HCT116 (cell line): ENCODE data around the gene SH2D7. TPM values are rescaled to one million over a fixed set of nuclear protein-coding genes. Genes with fewer than 3 reads are reported as not detected.

Experiments
- ATAC-seq: fragments of 200-7000 bp; cut with Tn5 transposase; 2 replicates; pipeline ENCODE4 v1.9.1; 2020; ENCODE audit warnings: mild to moderate bottlenecking, moderate library complexity
- BruUV-seq: library from RNA; stranded (reverse); fragments of 400-500 nt; replicated peaks from 2 replicates; lab custom pipeline; 2021; lab: Mats Ljungman, UMichigan
- CTCF ChIA-PET: fragments of 300-600 bp; sonication (Branson Sonifier 250); formaldehyde crosslinking; loops from one replicate; lab custom pipeline; 2021; ENCODE audit warnings: antibody characterized with exemption; lab: Charles Lee
- POLR2A ChIA-PET: fragments of 300-600, 350-600 bp; sonication (Branson Sonifier 250); formaldehyde crosslinking; loops from one replicate; lab custom pipeline; 2021; ENCODE audit warnings: antibody characterized with exemption; lab: Charles Lee
- RAD21 ChIA-PET, 2 experiments: fragments of 300-600 bp; sonication (Branson Sonifier 250); formaldehyde crosslinking; loops; one replicate each; lab custom pipeline; 2023; ENCODE audit warnings: low total read pairs in 2 of 2; ENCODE audit not compliant: uncharacterized antibody in 2 of 2, unreplicated experiment in 2 of 2, low non-redundant PET in 1 of 2; lab: Charles Lee
- DNase-seq: peaks from one replicate; pipeline ENCODE4 v3.0.0-alpha.2; 2010; ENCODE audit warnings: low read depth, low spot score
- H2AFZ ChIP-seq: fragments of 200-600 bp; shearing (Covaris generic), sonication (generic); 2 replicates; pipeline ENCODE4 v1.6.1; 2017; ENCODE audit warnings: low read depth, mixed run types, mixed read lengths, antibody characterized with exemption, low read length; ENCODE audit not compliant: poor library complexity, severe bottlenecking
- H3K27ac ChIP-seq: 2 replicates; pipeline ENCODE4 v1.5.1; 2012; ENCODE audit warnings: low read depth, low read length
- H3K27me3 ChIP-seq: fragments of 200-600 bp; sonication (generic); 2 replicates; pipeline ENCODE4 v1.6.1; 2016; ENCODE audit warnings: mixed run types, low read length, mixed read lengths; ENCODE audit not compliant: insufficient read depth
- H3K36me3 ChIP-seq, 2 experiments: fragments of 200-500 bp in 1 of 2; fragments of 200-600 bp in 1 of 2; sonication (Bioruptor generic) in 1 of 2; sonication (generic) in 1 of 2; 2 replicates each; pipeline versions ENCODE4 v1.5.1 to v1.6.1; 2014 to 2016; ENCODE audit warnings: low read length in 2 of 2, inconsistent platforms in 1 of 2, mixed read lengths in 1 of 2, mixed run types in 1 of 2; ENCODE audit not compliant: insufficient read depth in 2 of 2, control insufficient read depth in 1 of 2
- H3K4me1 ChIP-seq, 2 experiments: fragments of 200-600 bp in 1 of 2; sonication (generic) in 1 of 2; 2 replicates each; pipeline versions ENCODE4 v1.5.1 to v1.6.1; 2012 to 2017; ENCODE audit warnings: low read length in 2 of 2, inconsistent platforms in 1 of 2, mild to moderate bottlenecking in 1 of 2, mixed read lengths in 1 of 2, mixed run types in 1 of 2, moderate library complexity in 1 of 2; ENCODE audit not compliant: insufficient read depth in 2 of 2, control insufficient read depth in 1 of 2
- H3K4me2 ChIP-seq: fragments of 200-600 bp; sonication (generic); 2 replicates; pipeline ENCODE4 v1.6.1; 2017; ENCODE audit warnings: mixed run types, low read length, mixed read lengths
- H3K4me3 ChIP-seq, 2 experiments: fragments of 200-600 bp in 1 of 2; sonication (generic) in 1 of 2; replicated peaks in 1 of 2; 2 replicates each; pipeline ENCODE4 v1.5.1; 2011 to 2016; ENCODE audit warnings: low read length in 2 of 2, control low read depth in 1 of 2, low read depth in 1 of 2, mild to moderate bottlenecking in 1 of 2, mixed read lengths in 1 of 2, mixed run types in 1 of 2
- H3K79me2 ChIP-seq: fragments of 200-600 bp; sonication (generic); 2 replicates; pipeline ENCODE4 v1.6.1; 2017; ENCODE audit warnings: mild to moderate bottlenecking, mixed run types, low read length, moderate library complexity, mixed read lengths; ENCODE audit not compliant: insufficient read depth
- H3K9ac ChIP-seq: fragments of 200-600 bp; sonication (generic); 2 replicates; pipeline ENCODE4 v1.6.1; 2016; ENCODE audit warnings: low read length, mixed read lengths
- H3K9me2 ChIP-seq: fragments of 200-600 bp; sonication (generic), shearing (Covaris generic); 2 replicates; pipeline ENCODE4 v1.6.1; 2017; ENCODE audit warnings: mixed run types, mild to moderate bottlenecking, moderate library complexity; ENCODE audit not compliant: insufficient read depth
- H3K9me3 ChIP-seq, 2 experiments: fragments of 200-500 bp in 1 of 2; fragments of 200-600 bp in 1 of 2; sonication (Bioruptor generic) in 1 of 2; sonication (generic) in 1 of 2; 2 replicates each; pipeline ENCODE4 v1.6.1; 2014 to 2017; ENCODE audit warnings: low read length in 2 of 2, mixed read lengths in 2 of 2, inconsistent platforms in 1 of 2, low read depth in 1 of 2, mild to moderate bottlenecking in 1 of 2, mixed run types in 1 of 2, moderate library complexity in 1 of 2; ENCODE audit not compliant: control insufficient read depth in 1 of 2, insufficient read depth in 1 of 2
- H4K20me1 ChIP-seq: fragments of 200-600 bp; sonication (generic), shearing (Covaris generic); 2 replicates; pipeline ENCODE4 v1.6.1; 2017; ENCODE audit warnings: mixed run types, mild to moderate bottlenecking, moderate library complexity; ENCODE audit not compliant: insufficient read depth
- CBX3 ChIP-seq: IDR thresholded peaks from 2 replicates; pipeline ENCODE4 v1.6.1; 2012; ENCODE audit warnings: low read depth
- CEBPB ChIP-seq: IDR thresholded peaks from 2 replicates; pipeline ENCODE4 v1.6.1; 2012; ENCODE audit warnings: low read depth
- ELF1 ChIP-seq: IDR thresholded peaks from 2 replicates; pipeline ENCODE4 v1.6.1; 2012; ENCODE audit warnings: low read depth, borderline replicate concordance
- RAD21 ChIP-seq: IDR thresholded peaks from 2 replicates; pipeline ENCODE4 v1.6.1; 2012; ENCODE audit warnings: low read depth, mild to moderate bottlenecking
- SP1 ChIP-seq: IDR thresholded peaks from 2 replicates; pipeline ENCODE4 v1.6.1; 2012; ENCODE audit warnings: low read depth
- SRF ChIP-seq: IDR thresholded peaks from 2 replicates; pipeline ENCODE4 v1.6.1; 2012; ENCODE audit warnings: low read depth
- TCF7L2 ChIP-seq: IDR thresholded peaks from 2 replicates; pipeline ENCODE4 v1.7.0; 2011; ENCODE audit warnings: borderline replicate concordance, inconsistent platforms; ENCODE audit not compliant: insufficient read depth, insufficient read length; ENCODE audit errors: extremely low read depth
- YY1 ChIP-seq: IDR thresholded peaks from 2 replicates; pipeline ENCODE4 v1.6.1; 2011; ENCODE audit warnings: low read length, low read depth, moderate library complexity, mild to moderate bottlenecking; ENCODE audit not compliant: insufficient replicate concordance; ENCODE audit errors: extremely low read depth
- intact Hi-C: fragments of 100-400 bp; cut with micrococcal nuclease; formaldehyde crosslinking; loops from 2 replicates; pipeline ENCODE4 v1.10.0; 2022
- total RNA-seq: library from RNA; stranded (reverse); gene quantifications from one replicate; pipeline ENCODE4 v1.2.1, GENCODE V29; 2021; ENCODE audit not compliant: unreplicated experiment
- TF ChIP-seq, protein P1 (sequence below), 3 experiments: fragments of 200-600 bp in 1 of 3; sonication (generic) in 1 of 3; IDR thresholded peaks in 2 of 3; conservative IDR thresholded peaks in 1 of 3; 2 replicates each; pipeline ENCODE4 v1.5.1; 2012 to 2017; ENCODE audit warnings: low read depth in 2 of 3, low read length in 2 of 3, antibody characterized with exemption in 1 of 3, borderline replicate concordance in 1 of 3, control low read depth in 1 of 3, mild to moderate bottlenecking in 1 of 3, mixed read lengths in 1 of 3, mixed run types in 1 of 3, moderate library complexity in 1 of 3; ENCODE audit not compliant: insufficient read depth in 1 of 3
- TF ChIP-seq, protein P2 (sequence below): IDR thresholded peaks from 2 replicates; pipeline ENCODE4 v1.6.1; 2011; ENCODE audit warnings: mild to moderate bottlenecking, low read length, moderate library complexity; ENCODE audit not compliant: insufficient replicate concordance; ENCODE audit errors: extremely low read depth

SH2D7 gene
- total RNA-seq, 1 experiment from 2014 or later = not detected

DNA sequence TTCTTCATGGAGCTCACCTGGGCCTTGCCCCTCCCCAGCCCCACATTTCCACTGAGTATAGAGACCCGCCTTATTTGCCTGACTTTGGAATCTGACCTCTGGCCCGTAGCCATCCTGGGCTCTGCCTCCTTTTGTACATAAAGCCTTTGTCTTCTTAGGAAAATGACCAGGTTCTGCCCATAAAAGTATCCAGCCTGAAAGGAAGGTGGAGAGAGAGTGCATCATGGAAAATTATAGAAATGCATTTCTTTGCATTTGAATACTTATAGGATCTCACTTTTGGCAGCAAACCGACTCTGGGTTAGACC is 3.6 kb upstream of the SH2D7 start:
- DNase-seq = no peak
- H3K9me2 ChIP-seq = no peaks in the 10 kb centered on the region
- H3K4me2 ChIP-seq = no peak overlapping the region
- RAD21 ChIA-PET = no interaction called here
- ATAC-seq = no peak
- TF ChIP-seq CEBPB (no peak), SP1 (no peak), CBX3 (no peak), SRF (no peak), TCF7L2 (no peak), YY1 (no peak), RAD21 (no peak), ELF1 (no peak)
- TF ChIP-seq, protein P1, sequence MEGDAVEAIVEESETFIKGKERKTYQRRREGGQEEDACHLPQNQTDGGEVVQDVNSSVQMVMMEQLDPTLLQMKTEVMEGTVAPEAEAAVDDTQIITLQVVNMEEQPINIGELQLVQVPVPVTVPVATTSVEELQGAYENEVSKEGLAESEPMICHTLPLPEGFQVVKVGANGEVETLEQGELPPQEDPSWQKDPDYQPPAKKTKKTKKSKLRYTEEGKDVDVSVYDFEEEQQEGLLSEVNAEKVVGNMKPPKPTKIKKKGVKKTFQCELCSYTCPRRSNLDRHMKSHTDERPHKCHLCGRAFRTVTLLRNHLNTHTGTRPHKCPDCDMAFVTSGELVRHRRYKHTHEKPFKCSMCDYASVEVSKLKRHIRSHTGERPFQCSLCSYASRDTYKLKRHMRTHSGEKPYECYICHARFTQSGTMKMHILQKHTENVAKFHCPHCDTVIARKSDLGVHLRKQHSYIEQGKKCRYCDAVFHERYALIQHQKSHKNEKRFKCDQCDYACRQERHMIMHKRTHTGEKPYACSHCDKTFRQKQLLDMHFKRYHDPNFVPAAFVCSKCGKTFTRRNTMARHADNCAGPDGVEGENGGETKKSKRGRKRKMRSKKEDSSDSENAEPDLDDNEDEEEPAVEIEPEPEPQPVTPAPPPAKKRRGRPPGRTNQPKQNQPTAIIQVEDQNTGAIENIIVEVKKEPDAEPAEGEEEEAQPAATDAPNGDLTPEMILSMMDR (IDR thresholded peaks at IDR 0.05 in 2 of 3, conservative IDR thresholded peaks at IDR 0.05 in 1 of 3; ENCODE audit: borderline replicate concordance in 1 of 3, insufficient read depth in 1 of 3, low read depth in 2 of 3, low read length in 2 of 3) = no peak
- TF ChIP-seq, protein P2, sequence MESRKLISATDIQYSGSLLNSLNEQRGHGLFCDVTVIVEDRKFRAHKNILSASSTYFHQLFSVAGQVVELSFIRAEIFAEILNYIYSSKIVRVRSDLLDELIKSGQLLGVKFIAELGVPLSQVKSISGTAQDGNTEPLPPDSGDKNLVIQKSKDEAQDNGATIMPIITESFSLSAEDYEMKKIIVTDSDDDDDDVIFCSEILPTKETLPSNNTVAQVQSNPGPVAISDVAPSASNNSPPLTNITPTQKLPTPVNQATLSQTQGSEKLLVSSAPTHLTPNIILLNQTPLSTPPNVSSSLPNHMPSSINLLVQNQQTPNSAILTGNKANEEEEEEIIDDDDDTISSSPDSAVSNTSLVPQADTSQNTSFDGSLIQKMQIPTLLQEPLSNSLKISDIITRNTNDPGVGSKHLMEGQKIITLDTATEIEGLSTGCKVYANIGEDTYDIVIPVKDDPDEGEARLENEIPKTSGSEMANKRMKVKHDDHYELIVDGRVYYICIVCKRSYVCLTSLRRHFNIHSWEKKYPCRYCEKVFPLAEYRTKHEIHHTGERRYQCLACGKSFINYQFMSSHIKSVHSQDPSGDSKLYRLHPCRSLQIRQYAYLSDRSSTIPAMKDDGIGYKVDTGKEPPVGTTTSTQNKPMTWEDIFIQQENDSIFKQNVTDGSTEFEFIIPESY = no peak
- intact Hi-C loops = no loop called here
- no peaks in the 10 kb centered on the region for H3K79me2 ChIP-seq
- H3K27me3 ChIP-seq = no peaks in the 10 kb centered on the region
- H3K9me3 ChIP-seq = no peaks in the 10 kb centered on the region
- POLR2A ChIA-PET = no interaction called here
- H3K4me3 ChIP-seq = no peak overlapping the region
- H2AFZ ChIP-seq = no peak overlapping the region
- no peak overlapping the region for H3K9ac ChIP-seq
- CTCF ChIA-PET = no interaction called here
- no TSS peak for BruUV-seq
- H4K20me1 ChIP-seq = no peaks in the 10 kb centered on the region
- no peaks in the 10 kb centered on the region for H3K4me1 ChIP-seq
- H3K36me3 ChIP-seq = no peaks in the 10 kb centered on the region
- H3K27ac ChIP-seq = no peak overlapping the region
